Coronary artery (tissue), 2 donors: ENCODE results near the gene SERTM2.
"Not testable (repeated sequence)": the region's sequence is repeated elsewhere in the genome, so short reads cannot be mapped to it uniquely, and the experiment has no call there.

Source experiments
- DNase-seq: peaks from one replicate; pipeline ENCODE4 v3.0.0-alpha.2; 2017; ENCODE audit warnings: low spot score
- H3K27ac ChIP-seq, 2 donors: fragments of 200-600 bp; sonication (generic); one replicate each; pipeline ENCODE4 v1.5.1; 2016 to 2019
- H3K4me3 ChIP-seq: fragments of 200-600 bp; sonication (generic); 2 replicates; pipeline ENCODE4 v1.5.1; 2016; ENCODE audit warnings: mild to moderate bottlenecking, moderate library complexity
- CTCF ChIP-seq: fragments of 200-600 bp; sonication (generic); IDR thresholded peaks from one replicate; pipeline ENCODE4 v1.5.1; 2019; ENCODE audit warnings: antibody characterized with exemption

SERTM2 gene

GRCh38 chrX:111507933-111508332 is 3.5 kb upstream of the SERTM2 start:
- DNase-seq, result no peak
- Histone ChIP-seq H3K4me3 (no peak overlapping the region), H3K27ac (no peak overlapping the region)
- no peak for TF ChIP-seq CTCF

- no peak overlapping the region for H3K4me3 ChIP-seq
- H3K27ac ChIP-seq, result no peak overlapping the region
- no peak for DNase-seq
- TF ChIP-seq CTCF, result no peak
Measured at GRCh38 chrX:111515298-111515697, 3.9 kb downstream of the SERTM2 start.

GRCh38 chrX:111518667-111519066 is 7.2 kb downstream of the SERTM2 start:
- no peak for TF ChIP-seq CTCF

GRCh38 chrX:111519215-111519614 is 7.8 kb downstream of the SERTM2 start:
- Histone ChIP-seq H3K27ac (no peak overlapping the region), H3K4me3 (no peak overlapping the region)
- no peak for DNase-seq
- no peak for TF ChIP-seq CTCF

More at GRCh38 chrX:111518667-111519066, 7.2 kb downstream of the SERTM2 start:
- no peak overlapping the region for H3K4me3 ChIP-seq
- no peak for DNase-seq
- H3K27ac ChIP-seq, result no peak overlapping the region

- DNase-seq, result no peak
- TF ChIP-seq CTCF, result no peak
- Histone ChIP-seq H3K27ac (no peak overlapping the region), H3K4me3 (no peak overlapping the region)
Measured at GRCh38 chrX:111520506-111520905, 9.1 kb downstream of the SERTM2 start.

- Histone ChIP-seq H3K27ac (no peak overlapping the region), H3K4me3 (no peak overlapping the region)
- no peak for TF ChIP-seq CTCF
- DNase-seq, result no peak
Measured at GRCh38 chrX:111521169-111521568, 9.7 kb downstream of the SERTM2 start.

- TF ChIP-seq CTCF, result no peak
- no peak for DNase-seq
- Histone ChIP-seq H3K4me3 (no peak overlapping the region), H3K27ac (no peak overlapping the region)
Measured at GRCh38 chrX:111543212-111543741, 31.8 kb downstream of the SERTM2 start.

- not testable (repeated sequence) for DNase-seq, H3K27ac ChIP-seq, H3K4me3 ChIP-seq
Measured at GRCh38 chrX:111549235-111549634, 37.8 kb downstream of the SERTM2 start.
